K562 (cell line): Measurements from ENCODE around the gene RBM17.

Experiments
- BRCA1 ChIP-seq, 2 experiments: fragments of 450-650 bp in 1 of 2; sonication (generic) in 1 of 2; formaldehyde crosslinking in 1 of 2; IDR thresholded peaks; 2 replicates each; pipeline versions ENCODE4 v1.5.0 to v1.6.1; 2017 to 2020; ENCODE audit warnings: mild to moderate bottlenecking in 1 of 2, missing genetic modification reagents in 1 of 2
- HMG20A ChIP-seq: fragments of 450-650 bp; formaldehyde crosslinking; conservative IDR thresholded peaks from 2 replicates; pipeline ENCODE4 v1.4.0; 2020; ENCODE audit warnings: mild to moderate bottlenecking, mixed read lengths
- HNRNPH1 ChIP-seq: fragments of 200-400 bp; formaldehyde crosslinking; optimal IDR thresholded peaks from 2 replicates; pipeline ENCODE3; 2017; ENCODE audit warnings: low read depth, mild to moderate bottlenecking, low read length, moderate library complexity
- NFE2L1 ChIP-seq: fragments of 450-650 bp; IDR thresholded peaks from 2 replicates; pipeline ENCODE4 v1.6.1; 2016; ENCODE audit warnings: missing genetic modification characterization, low read depth, mild to moderate bottlenecking, missing compliant biosample characterization, moderate library complexity, borderline replicate concordance
- RBBP5 ChIP-seq: fragments of 200-600 bp; sonication (generic); IDR thresholded peaks from 2 replicates; pipeline ENCODE4 v1.6.1; 2012; ENCODE audit warnings: borderline replicate concordance, mild to moderate bottlenecking, low read length, control low read depth, inconsistent platforms; ENCODE audit not compliant: insufficient read depth, poor library complexity, severe bottlenecking
- RFX5 ChIP-seq: IDR thresholded peaks from 2 replicates; pipeline ENCODE4 v1.6.1; 2011; ENCODE audit warnings: low read depth, mild to moderate bottlenecking, improper control_type of control experiment, low read length
- STAT5A ChIP-seq: IDR thresholded peaks from 2 replicates; pipeline ENCODE4 v1.6.1; 2012; ENCODE audit warnings: low read length, inconsistent platforms, borderline replicate concordance
- TFAP4 ChIP-seq: sonication (generic); formaldehyde crosslinking; IDR thresholded peaks from 2 replicates; pipeline ENCODE4 v1.8.0; 2022; ENCODE audit warnings: missing genetic modification reagents, mild to moderate bottlenecking, moderate library complexity, borderline replicate concordance
- ZFP30 ChIP-seq: fragments of 250-450 bp; sonication (Bioruptor Pico); IDR thresholded peaks from 2 replicates; pipeline ENCODE4 v1.8.0; 2022; ENCODE audit warnings: moderate library complexity, mild to moderate bottlenecking, inconsistent platforms, borderline replicate concordance
- ZNF124 ChIP-seq: sonication (generic); formaldehyde crosslinking; IDR thresholded peaks from 2 replicates; pipeline ENCODE4 v1.8.1; 2022; ENCODE audit warnings: missing genetic modification reagents
- ZNF232 ChIP-seq: sonication (generic); formaldehyde crosslinking; IDR thresholded peaks from 2 replicates; pipeline ENCODE4 v1.8.0; 2022; ENCODE audit warnings: mild to moderate bottlenecking, missing genetic modification reagents

- no peak for TF ChIP-seq RFX5
- TF ChIP-seq STAT5A: no peak
- no peak for TF ChIP-seq BRCA1 (IDR thresholded peaks at IDR 0.05)
- TF ChIP-seq BRCA1 (CRISPR knock-in tag; IDR thresholded peaks at IDR 0.05): no peak
- no peak for TF ChIP-seq ZNF124 (CRISPR knock-in tag)
- TF ChIP-seq ZNF232 (CRISPR knock-in tag): no peak
- no peak for TF ChIP-seq TFAP4 (CRISPR knock-in tag)
- no peak for TF ChIP-seq NFE2L1
- TF ChIP-seq ZFP30: no peak
- TF ChIP-seq HNRNPH1: no peak
- no peak for TF ChIP-seq HMG20A (CRISPR knock-in tag)
- TF ChIP-seq RBBP5: no peak
These were observed 57.4 kb downstream of the RBM17 start for GRCh38 chr10:6146013-6146785.
